GM12875 (cell line): ENCODE measurements around the gene RAB30.
"Not testable (repeated sequence)": the region's sequence is repeated elsewhere in the genome, so short reads cannot be mapped to it uniquely, and the experiment has no call there.

ENCODE experiments used
- H3K4me3 ChIP-seq: one replicate; pipeline ENCODE4 v1.5.1; 2011; ENCODE audit warnings: low read depth, low read length, control low read depth
- CTCF ChIP-seq: IDR thresholded peaks from 2 replicates; pipeline ENCODE4 v1.5.1; 2011; ENCODE audit warnings: low read depth, mild to moderate bottlenecking, control low read depth, inconsistent platforms, low read length, moderate library complexity, borderline replicate concordance; ENCODE audit not compliant: insufficient read depth

Gene RAB30

GRCh38 chr11:82975882-82976281 lies 95.8 kb downstream of the RAB30 start:
- TF ChIP-seq CTCF, result no peak
- H3K4me3 ChIP-seq, result no peak overlapping the region

DNA sequence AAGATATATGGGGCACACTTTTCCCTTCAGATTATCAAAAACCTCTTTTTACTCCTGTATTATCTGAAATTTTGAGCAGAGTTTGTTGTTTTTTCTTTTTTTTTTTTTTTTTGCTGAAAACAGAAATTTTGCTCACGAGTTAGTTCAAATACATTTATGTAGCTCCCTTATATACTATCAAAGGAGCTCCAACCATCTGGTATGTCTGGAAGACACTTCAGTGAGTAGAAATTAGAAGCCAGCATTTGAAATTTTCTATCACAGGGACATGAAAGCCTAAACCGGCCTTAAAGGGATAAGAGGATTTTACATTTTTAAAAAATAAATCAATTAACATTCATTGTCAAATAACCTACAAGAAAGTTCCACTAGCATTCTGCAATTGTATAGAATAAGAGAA lies 96.8 kb downstream of the RAB30 start:
- H3K4me3 ChIP-seq, result no peak overlapping the region
- TF ChIP-seq CTCF, result no peak

- TF ChIP-seq CTCF, result no peak
Measured at GRCh38 chr11:82974135-82974534, 97.6 kb downstream of the RAB30 start.

GRCh38 chr11:82972103-82972502 lies 99.6 kb downstream of the RAB30 start:
- TF ChIP-seq CTCF, result no peak

More at GRCh38 chr11:82974135-82974534, 97.6 kb downstream of the RAB30 start:
- H3K4me3 ChIP-seq, result no peak overlapping the region

GRCh38 chr11:82971519-82971946 lies 100.2 kb downstream of the RAB30 start:
- not testable (repeated sequence) for H3K4me3 ChIP-seq

More at GRCh38 chr11:82972103-82972502, 99.6 kb downstream of the RAB30 start:
- H3K4me3 ChIP-seq, result no peak overlapping the region

DNA sequence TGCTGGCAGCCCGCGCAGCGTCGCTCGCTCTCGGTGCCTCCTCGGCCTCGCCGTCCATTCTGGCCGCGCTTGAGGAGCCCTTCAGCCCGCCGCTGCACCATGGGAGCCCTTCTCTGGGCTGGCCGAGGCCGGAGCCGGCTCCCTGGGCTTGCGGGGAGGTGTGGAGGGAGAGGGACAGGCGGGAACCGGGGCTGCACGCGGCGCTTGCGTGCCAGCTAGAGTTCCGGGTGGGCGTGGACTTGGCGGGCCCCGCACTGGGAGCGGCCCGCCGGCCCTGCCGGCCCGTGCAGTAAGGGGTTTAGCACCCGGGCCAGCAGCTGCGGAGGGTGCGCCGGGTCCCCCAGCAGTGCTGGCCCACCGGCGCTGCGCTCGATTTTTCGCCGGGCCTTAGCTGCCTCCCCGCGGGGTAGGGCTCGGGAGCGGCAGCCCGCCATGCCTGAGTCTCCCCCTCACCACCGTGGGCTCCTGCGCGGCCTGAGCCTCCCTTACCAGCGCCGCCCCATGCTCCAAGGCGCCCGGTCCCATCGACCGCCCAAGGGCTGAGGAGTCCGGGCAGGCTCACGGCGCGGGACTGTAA lies 101.1 kb downstream of the RAB30 start:
- H3K4me3 ChIP-seq, result not testable (repeated sequence)

- H3K4me3 ChIP-seq, result no peak overlapping the region
Measured at GRCh38 chr11:82969811-82970210, 101.9 kb downstream of the RAB30 start.

DNA sequence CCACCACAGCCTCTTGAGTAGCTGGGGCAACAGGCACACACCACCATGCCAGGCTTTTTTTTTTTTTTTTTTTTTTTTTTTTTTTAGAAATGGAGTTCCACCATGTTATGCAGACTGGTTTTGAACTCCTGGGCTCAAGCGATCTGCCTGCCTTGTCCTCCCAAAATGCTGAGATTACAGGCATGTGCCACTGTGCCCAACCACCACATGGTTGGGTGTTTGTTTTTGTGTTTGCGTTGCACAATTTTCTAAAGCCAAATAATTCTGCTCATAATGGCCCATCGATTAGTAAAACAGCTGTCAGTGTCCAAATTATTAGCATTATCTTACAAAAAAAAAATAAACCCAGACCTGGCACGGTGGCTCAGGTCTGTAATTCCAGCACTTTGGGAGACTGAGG lies 104.3 kb downstream of the RAB30 start:
- TF ChIP-seq CTCF, result no peak
- H3K4me3 ChIP-seq, result no peak overlapping the region

More at GRCh38 chr11:82969811-82970210, 101.9 kb downstream of the RAB30 start:
- no peak for TF ChIP-seq CTCF

- not testable (repeated sequence) for H3K4me3 ChIP-seq
Measured at GRCh38 chr11:82962021-82962420, 109.7 kb downstream of the RAB30 start.
